Measurements from ENCODE around the gene AP1S1.
A peak's percentile ranks its signal among the peaks of the same experiment; 100 is the strongest.

The AP1S1 gene

GRCh38 chr7:101169110-101169837 lies 15.0 kb downstream of the AP1S1 start:
- POLR2A ChIA-PET (ENCODE audit: low non-redundant PET) = no interaction called here
- TF ChIP-seq, protein P1, sequence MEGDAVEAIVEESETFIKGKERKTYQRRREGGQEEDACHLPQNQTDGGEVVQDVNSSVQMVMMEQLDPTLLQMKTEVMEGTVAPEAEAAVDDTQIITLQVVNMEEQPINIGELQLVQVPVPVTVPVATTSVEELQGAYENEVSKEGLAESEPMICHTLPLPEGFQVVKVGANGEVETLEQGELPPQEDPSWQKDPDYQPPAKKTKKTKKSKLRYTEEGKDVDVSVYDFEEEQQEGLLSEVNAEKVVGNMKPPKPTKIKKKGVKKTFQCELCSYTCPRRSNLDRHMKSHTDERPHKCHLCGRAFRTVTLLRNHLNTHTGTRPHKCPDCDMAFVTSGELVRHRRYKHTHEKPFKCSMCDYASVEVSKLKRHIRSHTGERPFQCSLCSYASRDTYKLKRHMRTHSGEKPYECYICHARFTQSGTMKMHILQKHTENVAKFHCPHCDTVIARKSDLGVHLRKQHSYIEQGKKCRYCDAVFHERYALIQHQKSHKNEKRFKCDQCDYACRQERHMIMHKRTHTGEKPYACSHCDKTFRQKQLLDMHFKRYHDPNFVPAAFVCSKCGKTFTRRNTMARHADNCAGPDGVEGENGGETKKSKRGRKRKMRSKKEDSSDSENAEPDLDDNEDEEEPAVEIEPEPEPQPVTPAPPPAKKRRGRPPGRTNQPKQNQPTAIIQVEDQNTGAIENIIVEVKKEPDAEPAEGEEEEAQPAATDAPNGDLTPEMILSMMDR (conservative IDR thresholded peaks at IDR 0.05; ENCODE audit: low read depth) = no peak
- no peak for DNase-seq (ENCODE audit: low spot score)
- CTCF ChIA-PET = interaction anchor here (1.0 to 2.7 kb wide), 3 partner anchors 25 to 81 kb away, joined by 3 to 19 read pairs (median 16); no protein-coding TSS in a partner anchor
- H3K27ac ChIP-seq = no peak overlapping the region

- TF ChIP-seq, protein P1 (conservative IDR thresholded peaks at IDR 0.05; ENCODE audit: low read depth) = peak; percentile 99
- ChIA-PET CTCF (interaction anchor here (1.0 to 2.7 kb wide), 3 partner anchors 22 to 81 kb away, joined by 3 to 19 read pairs (median 8); no protein-coding TSS in a partner anchor), POLR2A (ENCODE audit: low non-redundant PET) (no interaction called here)
- no peak overlapping the region for H3K27ac ChIP-seq
- DNase-seq (ENCODE audit: low spot score) = no peak
These were observed 15.7 kb downstream of the AP1S1 start for GRCh38 chr7:101169838-101170551.

- TF ChIP-seq, protein P1 (conservative IDR thresholded peaks at IDR 0.05; ENCODE audit: low read depth) = no peak
- DNase-seq (ENCODE audit: low spot score) = no peak
- H3K27ac ChIP-seq = no peak overlapping the region
- POLR2A ChIA-PET (ENCODE audit: low non-redundant PET) = no interaction called here
- CTCF ChIA-PET = interaction anchor here (0.6 to 2.7 kb wide), 5 partner anchors 14 to 80 kb away, joined by 3 to 19 read pairs (median 6); no protein-coding TSS in a partner anchor
These were observed 16.6 kb downstream of the AP1S1 start for GRCh38 chr7:101170617-101171441.

DNA sequence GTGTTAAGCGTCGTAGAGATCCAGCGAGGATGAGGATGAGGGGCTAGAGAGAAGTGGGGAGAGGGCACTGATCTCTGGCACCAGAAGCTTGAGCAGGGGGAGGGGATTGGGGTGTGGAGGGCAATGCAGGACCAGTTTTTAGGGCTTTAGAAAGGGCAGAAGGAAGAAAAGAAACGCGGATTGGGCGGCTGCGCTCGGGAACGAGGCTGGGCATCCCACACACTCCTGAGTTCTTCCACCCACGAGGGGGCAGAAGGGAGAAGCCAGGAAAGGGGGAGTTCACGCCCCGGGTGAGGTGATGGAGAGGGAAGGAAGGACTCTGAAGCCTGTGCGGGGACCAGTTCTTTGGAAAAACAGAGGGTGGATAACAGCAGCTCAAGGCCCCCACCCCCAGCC lies 17.2 kb downstream of the AP1S1 start:
- DNase-seq (ENCODE audit: low spot score) = no peak
- TF ChIP-seq, protein P1 (conservative IDR thresholded peaks at IDR 0.05; ENCODE audit: low read depth) = no peak; the same call in 1 of the 2 replicates
- ChIA-PET CTCF (interaction anchor here (0.9 to 2.7 kb wide), 4 partner anchors 10 to 27 kb away, joined by 4 to 19 read pairs (median 6); no protein-coding TSS in a partner anchor), POLR2A (ENCODE audit: low non-redundant PET) (no interaction called here)
- H3K27ac ChIP-seq = no peak overlapping the region

DNA sequence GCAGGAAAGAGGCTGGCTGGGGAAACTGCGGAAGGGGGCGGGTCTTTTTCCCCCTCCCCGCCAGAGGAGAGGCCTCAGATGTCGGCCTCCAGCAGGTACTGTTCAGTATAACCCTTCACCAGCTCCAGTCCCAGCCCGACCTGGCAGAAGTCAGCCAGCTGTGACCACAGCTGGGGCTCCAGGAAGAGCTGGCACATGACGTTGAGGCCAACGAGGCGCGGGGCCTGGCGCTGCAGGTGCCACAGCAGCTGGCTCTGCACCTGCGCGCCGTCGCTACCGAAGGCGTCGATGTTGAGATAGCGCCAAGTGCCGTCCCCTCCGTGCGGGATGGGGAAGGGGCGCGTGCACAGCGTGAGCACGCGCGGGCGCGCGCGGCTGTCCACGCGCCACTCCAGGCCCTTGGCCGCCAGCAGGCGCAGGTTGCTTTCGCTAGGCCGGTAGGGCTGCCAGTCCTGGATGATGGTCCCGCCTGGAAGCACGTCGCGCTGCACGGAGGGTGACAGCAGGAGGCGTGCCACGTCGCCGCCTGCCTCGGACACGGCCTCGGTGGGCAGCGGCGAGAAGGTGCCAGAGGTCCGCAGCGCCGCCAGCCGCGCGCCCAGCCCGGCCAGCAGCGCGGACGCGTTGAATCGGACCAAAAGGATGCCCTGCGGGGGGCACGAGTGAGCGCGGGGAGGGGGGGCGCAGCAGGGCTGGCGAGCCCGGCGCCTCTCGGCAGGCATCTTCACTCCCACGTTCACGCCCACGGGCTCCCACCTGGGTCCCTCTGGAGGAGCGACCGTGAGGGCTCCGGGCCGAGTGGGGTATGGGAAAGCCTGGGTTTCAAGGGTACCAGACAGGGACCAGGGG lies 18.0 kb downstream of the AP1S1 start:
- no peak for DNase-seq (ENCODE audit: low spot score)
- CTCF ChIA-PET = interaction anchor here (0.9 to 2.7 kb wide), 3 partner anchors 11 to 28 kb away, joined by 4 to 19 read pairs (median 8); no protein-coding TSS in a partner anchor
- H3K27ac ChIP-seq = no peak overlapping the region
- TF ChIP-seq, protein P1 (conservative IDR thresholded peaks at IDR 0.05; ENCODE audit: low read depth) = no peak; the same call in 1 of the 2 replicates
- POLR2A ChIA-PET (ENCODE audit: low non-redundant PET) = no interaction called here
